H9 (cell line): ENCODE results near the gene ANKS3. TPM values are rescaled to one million over a fixed set of nuclear protein-coding genes. Genes with fewer than 3 reads are reported as not detected.

Experiments used
- DNase-seq: peaks from one replicate; pipeline ENCODE4 v3.0.0-alpha.2; 2017
- H2AFZ ChIP-seq: one replicate; pipeline ENCODE4 v1.6.1; 2013; ENCODE audit warnings: mild to moderate bottlenecking, low read length, control low read depth, moderate library complexity
- H2AK5ac ChIP-seq: 2 replicates; pipeline ENCODE4 v1.6.1; 2013; ENCODE audit warnings: low read length, control low read depth, mixed read lengths; ENCODE audit not compliant: insufficient read length
- H2BK120ac ChIP-seq: one replicate; pipeline ENCODE4 v1.6.1; 2013; ENCODE audit warnings: low read depth, mild to moderate bottlenecking, low read length, control low read depth, inconsistent platforms; ENCODE audit not compliant: poor library complexity, severe bottlenecking
- H2BK12ac ChIP-seq: 2 replicates; pipeline ENCODE4 v1.6.1; 2013; ENCODE audit warnings: low read length, control low read depth, mixed read lengths, low read depth; ENCODE audit not compliant: insufficient read length
- H2BK15ac ChIP-seq: 2 replicates; pipeline ENCODE4 v1.6.1; 2013; ENCODE audit warnings: low read depth, low read length, control low read depth
- H2BK20ac ChIP-seq: one replicate; pipeline ENCODE4 v1.6.1; 2013; ENCODE audit warnings: low read depth, mild to moderate bottlenecking, low read length, control low read depth, inconsistent platforms; ENCODE audit not compliant: poor library complexity, severe bottlenecking
- H2BK5ac ChIP-seq: 2 replicates; pipeline ENCODE4 v1.6.1; 2013; ENCODE audit warnings: low read length, control low read depth, mixed read lengths; ENCODE audit not compliant: insufficient read length
- H3K14ac ChIP-seq: 2 replicates; pipeline ENCODE4 v1.6.1; 2013; ENCODE audit warnings: low read length, control low read depth; ENCODE audit not compliant: insufficient read depth
- H3K18ac ChIP-seq: 2 replicates; pipeline ENCODE4 v1.6.1; 2013; ENCODE audit warnings: low read depth, mild to moderate bottlenecking, mixed read lengths, low read length, control low read depth; ENCODE audit not compliant: insufficient read length
- H3K23ac ChIP-seq: 2 replicates; pipeline ENCODE4 v1.6.1; 2013; ENCODE audit warnings: low read length, control low read depth, mixed read lengths, low read depth; ENCODE audit not compliant: insufficient read length
- H3K23me2 ChIP-seq: 2 replicates; pipeline ENCODE4 v1.6.1; 2013; ENCODE audit warnings: low read depth, mild to moderate bottlenecking, mixed read lengths, low read length, control low read depth; ENCODE audit not compliant: insufficient read length, poor library complexity, severe bottlenecking
- H3K27ac ChIP-seq: 2 replicates; pipeline ENCODE4 v1.5.1; 2013; ENCODE audit warnings: low read length, control low read depth, mixed read lengths, low read depth; ENCODE audit not compliant: insufficient read length
- H3K27me3 ChIP-seq: 2 replicates; pipeline ENCODE4 v1.6.1; 2013; ENCODE audit warnings: low read length, control low read depth, inconsistent platforms; ENCODE audit not compliant: insufficient read depth
- H3K4ac ChIP-seq: 2 replicates; pipeline ENCODE4 v1.6.1; 2013; ENCODE audit warnings: low read depth, mild to moderate bottlenecking, control low read depth, inconsistent platforms, low read length, moderate library complexity
- H3K4me1 ChIP-seq: 2 replicates; pipeline ENCODE4 v1.6.1; 2013; ENCODE audit warnings: low read length, control low read depth, inconsistent platforms; ENCODE audit not compliant: insufficient read depth
- H3K4me2 ChIP-seq: 2 replicates; pipeline ENCODE4 v1.6.1; 2013; ENCODE audit warnings: low read length, control low read depth, mixed read lengths; ENCODE audit not compliant: insufficient read length, insufficient read depth
- H3K56ac ChIP-seq: 2 replicates; pipeline ENCODE4 v1.6.1; 2013; ENCODE audit warnings: low read depth, mild to moderate bottlenecking, mixed read lengths, low read length, control low read depth; ENCODE audit not compliant: insufficient read length
- H3K79me1 ChIP-seq: 2 replicates; pipeline ENCODE4 v1.6.1; 2013; ENCODE audit warnings: low read depth, mild to moderate bottlenecking, moderate library complexity, low read length, control low read depth, inconsistent platforms; ENCODE audit not compliant: insufficient read depth, poor library complexity, severe bottlenecking
- H3K79me2 ChIP-seq: 2 replicates; pipeline ENCODE4 v1.6.1; 2013; ENCODE audit warnings: low read length, control low read depth, inconsistent platforms; ENCODE audit not compliant: insufficient read depth
- H3K9ac ChIP-seq: 2 replicates; pipeline ENCODE4 v1.6.1; 2013; ENCODE audit warnings: low read length, control low read depth, mixed read lengths; ENCODE audit not compliant: insufficient read length; ENCODE audit errors: extremely low read depth
- H3K9me3 ChIP-seq: one replicate; pipeline ENCODE4 v1.6.1; 2013; ENCODE audit warnings: low read depth, low read length, inconsistent platforms; ENCODE audit not compliant: control insufficient read depth
- H3T11ph ChIP-seq: one replicate; pipeline ENCODE4 v1.6.1; 2013; ENCODE audit warnings: mild to moderate bottlenecking, low read length, control low read depth, inconsistent platforms
- H4K20me1 ChIP-seq: one replicate; pipeline ENCODE4 v1.6.1; 2013; ENCODE audit not compliant: control insufficient read depth, insufficient read length, insufficient read depth
- H4K5ac ChIP-seq: 2 replicates; pipeline ENCODE4 v1.6.1; 2013; ENCODE audit warnings: low read depth, mild to moderate bottlenecking, mixed read lengths, low read length, control low read depth; ENCODE audit not compliant: insufficient read length
- H4K8ac ChIP-seq: replicated peaks from 2 replicates; pipeline ENCODE4 v1.6.1; 2013; ENCODE audit warnings: low read length, control low read depth, mixed read lengths, low read depth; ENCODE audit not compliant: insufficient read length
- H4K91ac ChIP-seq: 2 replicates; pipeline ENCODE4 v1.6.1; 2013; ENCODE audit warnings: low read depth, mild to moderate bottlenecking, moderate library complexity, mixed read lengths, low read length, control low read depth; ENCODE audit not compliant: insufficient read length
- H3K27ac Mint-ChIP-seq, 3 experiments: 2 replicates in 2 of 3; 3 replicates in 1 of 3; pipeline ENCODE4 v1.8.0; 2020 to 2021; ENCODE audit warnings: mixed read lengths in 3 of 3, mild to moderate bottlenecking in 1 of 3, moderate library complexity in 1 of 3
- H3K27me3 Mint-ChIP-seq: 2 replicates; pipeline ENCODE4 v1.8.0; 2021; ENCODE audit warnings: low read depth, mild to moderate bottlenecking, moderate library complexity, mixed read lengths
- H3K36me3 Mint-ChIP-seq, 3 experiments: 2 replicates in 2 of 3; 3 replicates in 1 of 3; pipeline ENCODE4 v1.8.0; 2020 to 2021; ENCODE audit warnings: low read depth in 3 of 3, mixed read lengths in 3 of 3; ENCODE audit not compliant: insufficient read depth in 1 of 3
- H3K4me1 Mint-ChIP-seq, 2 experiments: 2 replicates each; pipeline ENCODE4 v1.8.0; 2020; ENCODE audit warnings: mixed read lengths in 2 of 2
- H3K4me3 Mint-ChIP-seq, 2 experiments: 2 replicates in 1 of 2; 3 replicates in 1 of 2; pipeline ENCODE4 v1.8.0; 2020 to 2021; ENCODE audit warnings: mild to moderate bottlenecking in 2 of 2, mixed read lengths in 2 of 2, moderate library complexity in 1 of 2
- H3K9me3 Mint-ChIP-seq, 2 experiments: 2 replicates in 1 of 2; 3 replicates in 1 of 2; pipeline ENCODE4 v1.8.0; 2020; ENCODE audit warnings: mild to moderate bottlenecking in 2 of 2, mixed read lengths in 2 of 2, moderate library complexity in 1 of 2
- WGBS: extraction: QIAGEN DNeasy Blood & Tissue Kit; methylation state at CpG from one replicate; pipeline ENCODE4 v1.1.7; 2013; ENCODE audit warnings: missing lambda C conversion rate, low lambda C conversion rate, mixed read lengths; ENCODE audit not compliant: insufficient read length; ENCODE audit errors: extremely low coverage; 5-methylcytosine and 5-hydroxymethylcytosine counted together
- total RNA-seq: library from RNA; stranded (reverse); gene quantifications from 2 replicates; pipeline ENCODE4 v1.2.1, GENCODE V29; 2021
- TF ChIP-seq, protein P1 (sequence below): fragments of 200-600 bp; sonication (generic); conservative IDR thresholded peaks from 3 replicates; pipeline ENCODE4 v1.8.0; 2021; ENCODE audit warnings: antibody characterized with exemption, mild to moderate bottlenecking

The ANKS3 gene
- total RNA-seq, 1 experiment from 2014 or later = 32.0 TPM

DNA sequence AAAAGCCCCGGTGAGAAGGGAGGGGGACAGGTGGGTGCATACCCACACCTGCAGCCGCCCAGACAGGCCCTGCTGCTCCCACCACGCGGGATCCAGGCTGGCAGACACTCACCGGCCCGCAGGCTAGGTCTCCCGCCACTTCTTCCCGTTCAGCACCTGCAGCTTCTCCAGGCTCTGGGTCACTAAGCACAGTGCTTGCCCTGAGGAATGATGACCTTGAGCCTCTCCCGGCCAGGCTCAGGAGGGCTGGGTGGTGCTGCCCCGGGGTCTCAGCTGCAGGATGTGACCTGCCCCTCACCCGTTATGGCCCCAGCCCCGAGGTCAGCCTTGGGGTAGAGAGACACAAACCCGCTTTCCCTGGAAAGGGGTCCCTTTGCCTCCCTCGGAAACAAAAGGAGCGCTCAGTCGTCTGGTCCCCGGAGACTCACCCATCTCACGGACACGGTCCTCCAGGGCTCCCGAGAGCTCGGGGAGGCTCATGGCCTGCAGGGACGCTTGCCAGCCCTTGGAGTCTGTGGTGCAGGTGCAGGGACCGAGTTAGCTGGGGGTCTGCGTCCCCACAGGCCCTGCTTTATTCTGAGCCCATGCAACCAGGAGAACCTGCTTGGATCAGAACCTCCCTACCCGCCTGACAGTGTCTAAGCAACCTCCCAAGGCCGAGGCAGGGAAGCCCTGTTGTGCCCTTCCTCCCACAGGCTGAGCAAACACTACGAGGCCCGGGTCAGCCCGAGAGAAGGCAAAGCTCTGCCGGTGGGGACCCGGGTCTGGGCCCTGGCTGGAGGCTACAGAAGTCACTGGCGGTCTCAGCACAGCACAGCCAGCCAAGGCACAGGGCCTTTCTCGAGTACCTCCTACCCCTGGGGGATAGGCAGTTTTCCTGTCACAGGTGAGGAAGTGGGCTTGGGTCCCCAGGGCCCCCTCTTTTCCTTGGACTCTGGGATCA lies 36.9 kb downstream of the ANKS3 start:
- Mint-ChIP-seq H3K27ac (no peak overlapping the region), H3K36me3 (peaks cover 14 to 58% (median 45%) of the 10 kb centered on the region in 3 experiments; a peak in 6 of 7 replicates), H3K4me3 (no peak overlapping the region), H3K4me1 (peaks cover 2 to 3% of the 10 kb centered on the region in 2 experiments; a peak in 2 of 4 replicates), H3K9me3 (no peaks in the 10 kb centered on the region), H3K27me3 (peaks cover 2% of the 10 kb centered on the region; the same call in 1 of the 2 replicates)
- Histone ChIP-seq H4K8ac (no peak overlapping the region), H3K79me1 (no peaks in the 10 kb centered on the region), H3K18ac (no peak overlapping the region), H3K23ac (no peak overlapping the region), H2BK15ac (no peak overlapping the region), H4K91ac (no peak overlapping the region), H2BK12ac (no peak overlapping the region), H3K14ac (no peak overlapping the region), H2BK120ac (no peak overlapping the region), H3K27me3 (no peaks in the 10 kb centered on the region), H3K23me2 (peaks cover 3% of the 10 kb centered on the region), H3K27ac (no peak overlapping the region), H3K79me2 (no peaks in the 10 kb centered on the region), H2BK5ac (no peak overlapping the region), H3T11ph (no peak overlapping the region), H4K5ac (no peak overlapping the region), H3K4me1 (no peaks in the 10 kb centered on the region), H3K56ac (no peak overlapping the region), H3K9ac (no peak overlapping the region), H2BK20ac (no peak overlapping the region), H4K20me1 (no peaks in the 10 kb centered on the region), H3K4me2 (no peak overlapping the region), H3K4ac (no peak overlapping the region), H2AFZ (no peak overlapping the region), H2AK5ac (no peak overlapping the region), H3K9me3 (no peaks in the 10 kb centered on the region)
- TF ChIP-seq, protein P1, sequence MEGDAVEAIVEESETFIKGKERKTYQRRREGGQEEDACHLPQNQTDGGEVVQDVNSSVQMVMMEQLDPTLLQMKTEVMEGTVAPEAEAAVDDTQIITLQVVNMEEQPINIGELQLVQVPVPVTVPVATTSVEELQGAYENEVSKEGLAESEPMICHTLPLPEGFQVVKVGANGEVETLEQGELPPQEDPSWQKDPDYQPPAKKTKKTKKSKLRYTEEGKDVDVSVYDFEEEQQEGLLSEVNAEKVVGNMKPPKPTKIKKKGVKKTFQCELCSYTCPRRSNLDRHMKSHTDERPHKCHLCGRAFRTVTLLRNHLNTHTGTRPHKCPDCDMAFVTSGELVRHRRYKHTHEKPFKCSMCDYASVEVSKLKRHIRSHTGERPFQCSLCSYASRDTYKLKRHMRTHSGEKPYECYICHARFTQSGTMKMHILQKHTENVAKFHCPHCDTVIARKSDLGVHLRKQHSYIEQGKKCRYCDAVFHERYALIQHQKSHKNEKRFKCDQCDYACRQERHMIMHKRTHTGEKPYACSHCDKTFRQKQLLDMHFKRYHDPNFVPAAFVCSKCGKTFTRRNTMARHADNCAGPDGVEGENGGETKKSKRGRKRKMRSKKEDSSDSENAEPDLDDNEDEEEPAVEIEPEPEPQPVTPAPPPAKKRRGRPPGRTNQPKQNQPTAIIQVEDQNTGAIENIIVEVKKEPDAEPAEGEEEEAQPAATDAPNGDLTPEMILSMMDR = no peak
- DNase-seq = no peak
- no CpG with 5 or more reads among the region's 33 CpGs for WGBS
